Measurements from ENCODE around the gene ACADL.

ACADL gene

DNA sequence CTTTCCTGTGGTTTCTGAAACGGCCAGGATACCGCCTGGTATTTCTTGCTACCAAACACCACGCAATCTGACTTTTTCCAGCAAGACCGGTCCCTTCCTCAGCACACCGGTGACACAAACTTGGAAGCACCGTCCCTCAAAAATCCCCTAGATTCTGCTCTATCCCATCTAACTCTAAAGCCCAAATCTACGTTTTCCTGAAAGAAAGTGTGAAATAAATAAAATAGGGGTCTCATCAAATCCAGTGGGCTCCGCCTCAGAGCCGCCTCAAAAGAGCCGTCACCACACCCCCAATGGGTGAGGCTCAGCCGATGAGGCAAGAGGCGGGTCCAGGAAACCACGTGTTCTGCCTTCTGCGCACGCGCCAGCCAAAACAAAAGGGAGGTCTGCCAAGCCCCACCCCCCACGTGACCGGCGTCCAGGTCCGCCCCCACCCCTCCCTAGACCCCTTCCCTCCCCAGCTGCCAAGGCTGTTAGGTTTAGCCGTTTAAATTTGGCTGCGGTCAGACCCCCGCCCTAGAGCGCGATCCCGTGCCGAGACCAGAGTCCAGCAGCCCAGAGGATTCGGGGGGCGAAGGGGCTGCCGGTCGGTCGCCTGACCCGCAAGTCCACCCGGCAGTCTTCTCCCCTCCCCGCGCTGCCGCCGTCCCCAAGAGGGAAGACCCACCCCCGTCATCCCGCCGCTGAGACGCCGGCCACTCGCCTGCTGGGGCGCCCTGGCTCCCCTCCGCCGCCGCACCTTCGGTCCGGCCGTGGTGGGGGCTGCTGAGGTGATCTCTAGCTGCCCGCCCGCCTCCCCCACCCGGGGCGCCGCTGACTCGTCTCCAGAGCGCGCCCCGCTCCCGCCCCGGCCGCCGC is 54.6 kb downstream of the ACADL start:
- peak; percentile 96 for DNase-seq (ENCODE audit: low read depth in 2 of 2, low spot score in 1 of 2)

DNA sequence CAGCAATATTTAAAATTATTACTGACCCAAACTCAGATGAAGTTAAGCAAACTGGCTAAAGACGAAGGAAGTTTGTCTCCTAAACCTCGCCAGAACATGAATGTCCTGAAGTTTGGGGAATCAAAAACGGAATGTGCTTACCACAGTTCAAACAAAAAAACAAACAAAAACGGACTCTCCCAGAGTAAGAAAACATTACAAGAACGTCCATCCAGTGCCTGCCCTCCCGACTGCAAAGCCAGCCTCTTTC is 55.1 kb downstream of the ACADL start:
- DNase-seq (ENCODE audit: low read depth in 2 of 2, low spot score in 1 of 2) = no peak

DNA sequence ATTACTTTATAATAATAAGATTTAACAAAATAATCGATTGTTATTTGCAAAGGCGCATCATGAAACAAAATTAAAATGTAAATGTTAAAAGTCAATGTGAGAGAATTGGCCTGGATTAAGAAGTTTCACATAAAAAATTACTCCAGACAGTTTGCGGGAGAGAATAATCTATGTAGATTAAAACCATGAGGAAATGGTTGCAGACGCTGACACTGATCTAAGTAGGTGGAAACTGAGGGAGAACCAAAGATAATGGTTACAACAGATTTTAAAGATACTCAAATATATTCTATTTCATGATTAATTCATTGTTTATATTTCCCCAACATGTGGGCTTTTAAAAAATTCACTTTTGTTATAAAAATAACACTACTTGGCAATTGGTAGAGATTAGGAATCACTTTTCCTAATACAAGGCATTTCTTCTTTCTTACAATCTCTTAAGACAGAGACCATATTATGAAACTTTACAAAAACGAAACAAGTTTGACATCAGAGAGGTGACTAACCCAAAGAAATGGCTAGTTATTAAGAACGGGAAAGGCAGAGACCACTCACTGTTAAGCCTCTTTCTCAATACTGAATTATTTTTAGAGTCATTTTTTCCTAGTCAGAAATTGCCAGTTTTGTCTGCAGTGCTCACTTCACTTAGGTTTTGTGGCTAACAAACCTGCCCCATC is 55.6 kb downstream of the ACADL start:
- DNase-seq (ENCODE audit: low read depth in 2 of 2, low spot score in 1 of 2) = no peak

DNA sequence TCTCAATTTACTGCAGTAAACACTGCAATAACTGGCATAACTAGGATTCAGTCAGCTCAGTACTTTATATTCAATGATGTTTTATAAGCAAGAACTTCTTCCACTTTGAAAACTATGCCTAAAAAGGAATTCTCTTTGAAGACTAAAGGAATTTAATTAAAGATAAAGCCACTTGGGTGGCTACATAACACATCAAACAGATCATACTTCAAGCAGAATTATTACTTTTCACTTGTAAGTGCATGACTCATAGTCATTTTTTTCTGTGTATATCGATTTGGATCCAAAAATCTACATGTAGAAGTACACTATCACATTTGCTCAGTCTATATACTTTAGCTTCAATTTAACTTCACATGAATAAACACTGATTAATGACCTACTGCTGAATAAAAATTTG is 58.0 kb downstream of the ACADL start:
- DNase-seq (ENCODE audit: low read depth in 2 of 2, low spot score in 1 of 2) = no peak

DNA sequence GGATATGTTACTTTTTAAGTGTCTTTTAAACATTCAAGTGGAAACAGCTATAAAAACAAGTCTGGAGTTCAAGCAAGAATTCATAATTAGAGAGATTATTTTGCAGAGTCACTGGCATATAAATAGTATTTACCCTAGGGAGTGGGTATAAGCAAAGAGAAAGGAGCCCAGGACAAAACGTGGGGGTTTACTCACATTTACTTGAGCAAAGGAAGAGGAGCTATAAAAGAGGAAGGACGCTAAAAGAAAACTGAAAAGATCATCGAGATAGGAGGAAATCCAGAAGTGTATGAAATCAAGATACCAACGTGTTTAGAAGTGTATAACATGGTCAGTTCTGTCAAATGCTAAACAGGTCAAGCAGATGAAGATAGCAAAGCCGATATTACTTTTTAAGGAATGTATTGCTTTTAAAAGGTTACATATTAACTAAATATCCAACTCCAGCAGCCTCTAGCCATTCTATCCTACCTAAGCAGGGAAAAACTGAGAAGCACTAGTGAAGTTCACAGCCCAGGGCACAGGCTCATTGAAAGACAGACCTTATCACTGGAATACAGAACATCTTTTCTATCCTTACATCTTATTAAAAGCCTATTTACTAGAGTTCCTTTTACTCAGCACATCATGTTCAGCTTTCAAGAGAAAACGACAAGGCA is 62.7 kb downstream of the ACADL start:
- DNase-seq (ENCODE audit: low read depth in 2 of 2, low spot score in 1 of 2) = no peak

DNA sequence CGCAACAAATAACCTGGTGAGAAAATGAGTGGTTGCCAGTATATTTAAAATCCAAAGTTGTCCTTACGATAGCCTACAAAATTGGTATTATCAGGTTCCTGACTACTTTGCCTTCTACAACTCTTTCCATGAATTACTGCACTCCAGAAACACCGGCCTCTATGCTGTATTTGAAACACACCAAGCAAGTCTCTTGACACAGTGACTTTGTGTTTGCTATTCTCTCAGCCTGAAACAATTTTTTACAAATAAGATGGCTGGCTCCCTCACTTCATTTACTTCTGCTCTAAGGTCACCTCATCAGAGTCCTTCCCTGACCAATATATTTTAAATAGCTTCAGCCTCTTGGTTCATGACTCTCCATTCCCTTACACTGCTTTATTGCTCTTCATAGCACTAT is 66.2 kb downstream of the ACADL start:
- DNase-seq (ENCODE audit: low read depth in 2 of 2, low spot score in 1 of 2) = no peak

DNA sequence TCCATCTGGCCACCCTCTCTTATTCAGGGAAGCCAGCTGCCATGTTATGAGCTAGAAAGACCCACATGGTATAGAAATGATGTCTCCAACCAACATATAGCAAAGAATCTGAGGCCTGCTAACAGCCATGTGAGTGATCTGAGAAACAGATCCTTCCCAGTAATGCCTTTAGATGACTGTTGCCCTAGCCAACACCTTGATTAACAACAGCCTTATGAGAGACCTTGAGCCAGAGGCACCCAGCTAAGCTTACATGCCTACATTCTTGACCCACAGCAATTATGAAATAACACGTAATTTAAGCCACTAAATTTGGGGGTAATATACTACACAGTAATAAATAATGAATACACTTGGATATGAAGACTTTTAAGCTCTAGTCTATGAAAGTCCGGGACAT is 67.0 kb downstream of the ACADL start:
- DNase-seq (ENCODE audit: low read depth in 2 of 2, low spot score in 1 of 2) = no peak

DNA sequence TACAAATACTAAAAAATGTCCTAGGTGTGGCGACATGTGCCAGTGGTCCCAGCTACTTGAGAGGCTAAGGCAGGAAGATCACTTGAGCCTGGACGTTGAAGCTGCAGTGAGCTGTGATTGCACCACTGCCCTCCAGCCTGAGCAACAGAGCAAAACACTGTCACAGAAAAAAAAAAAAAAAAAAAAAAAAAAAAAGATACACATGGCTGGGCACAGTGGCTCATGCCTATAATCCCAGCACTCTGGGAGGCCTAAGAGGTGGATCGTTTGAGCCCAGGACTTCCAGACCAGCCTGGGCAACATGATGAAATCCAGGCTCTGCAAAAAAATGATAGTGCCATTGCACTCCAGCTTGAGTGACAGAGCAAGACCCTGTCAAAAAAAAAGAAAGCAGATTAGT is 67.7 kb downstream of the ACADL start:
- no peak for DNase-seq (ENCODE audit: low read depth in 2 of 2, low spot score in 1 of 2)

DNA sequence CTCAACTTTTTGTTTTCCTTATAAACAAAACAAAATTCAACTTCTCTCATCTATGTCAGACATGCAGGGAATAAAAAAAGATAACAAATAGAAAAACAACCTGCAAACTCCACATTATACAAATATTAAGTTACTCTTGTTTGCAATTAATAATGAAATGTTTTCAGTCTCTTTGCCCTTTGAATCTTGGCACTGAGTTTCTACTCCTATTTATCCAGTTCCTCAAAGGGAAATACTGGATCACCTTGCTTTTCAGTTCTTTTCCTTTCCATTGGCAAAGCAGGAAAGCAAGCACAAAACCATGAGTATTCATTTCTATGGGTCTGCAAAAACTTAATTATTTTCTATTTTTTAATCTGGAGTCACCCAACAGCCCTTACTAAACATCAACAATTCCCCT is 77.6 kb downstream of the ACADL start:
- DNase-seq (ENCODE audit: low read depth in 2 of 2, low spot score in 1 of 2) = no peak
